Upper lobe of left lung (tissue), 6 donors: ENCODE measurements around the gene AP5M1. TPM values are rescaled to one million over a fixed set of nuclear protein-coding genes. Genes with fewer than 3 reads are reported as not detected.

ENCODE experiments used
- ATAC-seq, 2 donors: fragments of 200-7000 bp; cut with Tn5 transposase; one replicate each; pipeline ENCODE4 v1.9.1; 2022; ENCODE audit warnings: mild to moderate bottlenecking in 2 of 2, moderate library complexity in 2 of 2; ENCODE audit not compliant: low FRiP score in 2 of 2
- DNase-seq, 2 donors: peaks; one replicate each; pipeline ENCODE4 v3.0.0-alpha.2; 2019 to 2020
- H3K27ac ChIP-seq, 4 donors: fragments of 200-600 bp; sonication (generic); one replicate each; pipeline ENCODE4 v1.5.1; 2016 to 2019
- H3K27me3 ChIP-seq, 4 donors: fragments of 200-600 bp; sonication (generic); one replicate each; pipeline ENCODE4 v1.5.1; 2017 to 2019
- H3K36me3 ChIP-seq, 4 donors: fragments of 200-600 bp; sonication (generic); one replicate each; pipeline ENCODE4 v1.5.1; 2016 to 2019
- H3K4me1 ChIP-seq, 4 donors: fragments of 200-600 bp; sonication (generic); one replicate each; pipeline ENCODE4 v1.5.1; 2018 to 2019
- H3K4me3 ChIP-seq, 4 donors: fragments of 200-600 bp; sonication (generic); one replicate each; pipeline ENCODE4 v1.5.1; 2017 to 2019; ENCODE audit warnings: mild to moderate bottlenecking in 2 of 4, moderate library complexity in 1 of 4
- H3K9me3 ChIP-seq, 4 donors: fragments of 200-600 bp; sonication (generic); one replicate each; pipeline ENCODE4 v1.5.1; 2018 to 2019
- CTCF ChIP-seq, 6 experiments: fragments of 450-650 bp in 4 of 6; fragments of 200-600 bp in 2 of 6; sonication (generic) in 2 of 6; IDR thresholded peaks; one replicate each; pipeline ENCODE4 v1.5.1; 2016 to 2019; ENCODE audit warnings: antibody characterized with exemption in 6 of 6
- EP300 ChIP-seq, 4 donors: sonication (generic); formaldehyde crosslinking; IDR thresholded peaks; one replicate each; pipeline ENCODE4 v1.5.1; 2017; ENCODE audit warnings: antibody characterized with exemption in 4 of 4, control low read depth in 2 of 4
- POLR2A ChIP-seq, 4 donors: fragments of 450-650 bp; IDR thresholded peaks; one replicate each; pipeline ENCODE4 v1.5.1; 2016 to 2017; ENCODE audit warnings: antibody characterized with exemption in 4 of 4, mild to moderate bottlenecking in 2 of 4
- POLR2AphosphoS5 ChIP-seq, 2 donors: sonication (generic); formaldehyde crosslinking; IDR thresholded peaks; one replicate each; pipeline ENCODE4 v1.5.1; 2017; ENCODE audit warnings: antibody characterized with exemption in 2 of 2
- WGBS, 2 donors: methylation state at CpG; one replicate each; pipeline ENCODE4 v1.1.5; 2017 to 2018; 5-methylcytosine and 5-hydroxymethylcytosine counted together
- total RNA-seq, 6 donors: library from RNA; depleted of rRNA in 4 of 6; stranded (reverse); fragments of >200 nt in 4 of 6; gene quantifications; one replicate each; pipeline versions ENCODE4 v1.1.0 to v1.2.1, GENCODE V29; 2016 to 2021
- donor health status: DM: no; HTN: no; CAD: no; lungs with moderate emphysema.
- donor health status: DM: no; HTN: yes; CAD: no; lungs with severe emphysema.

The AP5M1 gene
- total RNA-seq, 6 donors from 2014 or later, result 17.8 to 38.1 (median 24.9) TPM

- Histone ChIP-seq H3K4me3 (no peak overlapping the region), H3K4me1 (no peaks in the 10 kb centered on the region), H3K9me3 (no peaks in the 10 kb centered on the region), H3K36me3 (peaks cover 0 to 45% (median 5%) of the 10 kb centered on the region in 4 donors), H3K27ac (no peak overlapping the region), H3K27me3 (no peaks in the 10 kb centered on the region)
- ATAC-seq, result no peak
- WGBS, 2 donors, result 63 to 66% methylated on average over 6 of the region's 6 CpGs
- DNase-seq, result no peak
- TF ChIP-seq EP300 (IDR thresholded peaks at IDR 0.05) (no peak), CTCF (IDR thresholded peaks at IDR 0.05) (no peak), POLR2AphosphoS5 (IDR thresholded peaks at IDR 0.05) (no peak), POLR2A (IDR thresholded peaks at IDR 0.05) (no peak)
These were observed 23.2 kb downstream of the AP5M1 start for GRCh38 chr14:57291692-57292647.

GRCh38 chr14:57293866-57294837, 25.4 kb downstream of the AP5M1 start:
- Histone ChIP-seq H3K27me3 (no peaks in the 10 kb centered on the region), H3K27ac (no peak overlapping the region), H3K36me3 (peaks cover 0 to 25% (median under 1%) of the 10 kb centered on the region in 4 donors), H3K4me1 (no peaks in the 10 kb centered on the region), H3K9me3 (no peaks in the 10 kb centered on the region), H3K4me3 (no peak overlapping the region)
- WGBS, 2 donors, result 87 to 90% methylated on average over 1 of the region's 1 CpG
- ATAC-seq (no peak), DNase-seq (no peak)
- TF ChIP-seq POLR2AphosphoS5 (IDR thresholded peaks at IDR 0.05) (no peak), CTCF (IDR thresholded peaks at IDR 0.05) (no peak), POLR2A (IDR thresholded peaks at IDR 0.05) (no peak), EP300 (IDR thresholded peaks at IDR 0.05) (no peak)

GRCh38 chr14:57295239-57295638, 26.5 kb downstream of the AP5M1 start:
- Histone ChIP-seq H3K36me3 (peaks cover 0 to 14% (median 0%) of the 10 kb centered on the region in 4 donors), H3K27me3 (no peaks in the 10 kb centered on the region), H3K9me3 (no peaks in the 10 kb centered on the region), H3K27ac (no peak overlapping the region), H3K4me1 (no peaks in the 10 kb centered on the region), H3K4me3 (no peak overlapping the region)
- DNase-seq (no peak), ATAC-seq (no peak)
- TF ChIP-seq POLR2A (IDR thresholded peaks at IDR 0.05) (no peak), EP300 (IDR thresholded peaks at IDR 0.05) (no peak), CTCF (IDR thresholded peaks at IDR 0.05) (no peak), POLR2AphosphoS5 (IDR thresholded peaks at IDR 0.05) (no peak)
- 33 to 48% methylated on average over 1 of the region's 1 CpG for WGBS, 2 donors

- H3K27me3 ChIP-seq, result no peaks in the 10 kb centered on the region
- H3K27ac ChIP-seq, result no peak overlapping the region
- no peak for ATAC-seq
- 89 to 95% methylated on average over 4 of the region's 4 CpGs for WGBS, 2 donors
- no peaks in the 10 kb centered on the region for H3K9me3 ChIP-seq
- no peak overlapping the region for H3K4me3 ChIP-seq
- H3K4me1 ChIP-seq, result no peaks in the 10 kb centered on the region
- no peak for TF ChIP-seq POLR2AphosphoS5 (IDR thresholded peaks at IDR 0.05)
- no peak for DNase-seq
- H3K36me3 ChIP-seq, result no peaks in the 10 kb centered on the region
These were observed 29.1 kb downstream of the AP5M1 start for GRCh38 chr14:57297852-57298251.

- Histone ChIP-seq H3K27me3 (no peaks in the 10 kb centered on the region), H3K9me3 (no peaks in the 10 kb centered on the region), H3K4me1 (no peaks in the 10 kb centered on the region), H3K4me3 (no peak overlapping the region), H3K36me3 (no peaks in the 10 kb centered on the region), H3K27ac (no peak overlapping the region)
- TF ChIP-seq POLR2AphosphoS5 (IDR thresholded peaks at IDR 0.05) (no peak), EP300 (IDR thresholded peaks at IDR 0.05) (no peak), CTCF (IDR thresholded peaks at IDR 0.05) (no peak), POLR2A (IDR thresholded peaks at IDR 0.05) (no peak)
- ATAC-seq, result no peak
- no peak for DNase-seq
- 73 to 85% methylated on average over 3 of the region's 3 CpGs for WGBS, 2 donors
These were observed 30.7 kb downstream of the AP5M1 start for GRCh38 chr14:57299511-57299910.
